NCI-H128 (cell line): Measurements from ENCODE around the gene C1orf87.
A peak's percentile ranks its signal among the peaks of the same experiment; 100 is the strongest.

Experiments used
- DNase-seq: peaks from one replicate; lab custom pipeline; 2025; ENCODE audit not compliant: unreplicated experiment; lab: John Stamatoyannopoulos, UW

The C1orf87 gene

DNA sequence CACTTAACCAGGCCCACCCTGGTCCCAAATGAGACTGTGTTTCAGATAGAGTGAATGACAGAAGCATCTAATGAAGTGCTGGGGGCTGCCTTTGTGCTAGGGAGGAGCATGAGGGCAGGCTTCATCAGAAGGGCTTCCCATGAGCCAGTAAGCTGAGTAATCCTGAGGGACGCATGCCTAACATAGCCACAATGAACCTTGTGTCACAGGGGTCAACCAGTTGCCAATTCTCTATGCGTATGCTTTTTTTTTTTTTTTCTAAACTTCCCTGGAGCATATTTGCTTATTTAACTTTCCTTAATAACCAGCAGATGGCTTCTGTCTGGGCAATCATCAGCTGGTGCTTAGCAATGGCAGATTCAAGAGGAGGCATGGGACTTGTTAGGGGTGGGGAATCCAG, 121.5 kb downstream of the C1orf87 start:
- DNase-seq, result no peak

DNA sequence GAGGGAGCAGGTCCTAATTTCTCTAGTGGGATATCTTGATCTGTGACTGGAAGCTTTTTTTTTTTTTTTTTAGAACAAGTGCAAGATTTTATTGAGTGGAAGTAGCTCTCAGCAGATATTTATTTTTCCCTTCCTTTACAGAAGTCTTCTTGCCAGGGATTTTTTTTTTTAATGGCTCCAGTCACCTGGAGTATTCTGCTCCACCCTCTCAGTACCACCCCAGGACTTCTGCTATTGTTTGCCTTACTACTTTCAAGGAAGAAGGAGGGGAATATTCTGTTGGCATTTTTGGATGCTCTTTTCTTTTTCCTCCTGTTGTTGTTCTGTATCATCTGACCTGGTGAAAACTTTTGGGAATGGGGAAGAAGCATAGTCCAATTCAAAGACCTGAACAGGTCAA, 123.9 kb downstream of the C1orf87 start:
- no peak for DNase-seq

DNA sequence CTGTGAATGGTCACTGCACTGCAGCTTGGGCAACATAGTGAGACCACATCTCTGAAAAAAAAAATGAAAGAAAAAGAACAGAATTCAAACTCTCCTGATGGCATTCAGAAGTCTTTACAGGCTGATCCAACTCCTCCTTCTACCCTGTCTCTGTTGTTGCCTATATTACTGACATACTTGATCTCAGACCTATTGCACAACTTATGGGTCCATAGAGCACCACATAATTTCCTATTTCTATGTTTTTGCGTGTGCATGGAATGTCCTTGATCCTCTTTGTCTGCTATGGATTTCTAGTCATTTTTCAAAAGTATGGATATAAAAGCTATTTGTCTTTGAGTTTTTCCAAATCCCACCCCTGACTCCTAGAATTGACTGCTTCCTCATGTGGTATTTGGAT, 124.6 kb downstream of the C1orf87 start:
- no peak for DNase-seq

DNA sequence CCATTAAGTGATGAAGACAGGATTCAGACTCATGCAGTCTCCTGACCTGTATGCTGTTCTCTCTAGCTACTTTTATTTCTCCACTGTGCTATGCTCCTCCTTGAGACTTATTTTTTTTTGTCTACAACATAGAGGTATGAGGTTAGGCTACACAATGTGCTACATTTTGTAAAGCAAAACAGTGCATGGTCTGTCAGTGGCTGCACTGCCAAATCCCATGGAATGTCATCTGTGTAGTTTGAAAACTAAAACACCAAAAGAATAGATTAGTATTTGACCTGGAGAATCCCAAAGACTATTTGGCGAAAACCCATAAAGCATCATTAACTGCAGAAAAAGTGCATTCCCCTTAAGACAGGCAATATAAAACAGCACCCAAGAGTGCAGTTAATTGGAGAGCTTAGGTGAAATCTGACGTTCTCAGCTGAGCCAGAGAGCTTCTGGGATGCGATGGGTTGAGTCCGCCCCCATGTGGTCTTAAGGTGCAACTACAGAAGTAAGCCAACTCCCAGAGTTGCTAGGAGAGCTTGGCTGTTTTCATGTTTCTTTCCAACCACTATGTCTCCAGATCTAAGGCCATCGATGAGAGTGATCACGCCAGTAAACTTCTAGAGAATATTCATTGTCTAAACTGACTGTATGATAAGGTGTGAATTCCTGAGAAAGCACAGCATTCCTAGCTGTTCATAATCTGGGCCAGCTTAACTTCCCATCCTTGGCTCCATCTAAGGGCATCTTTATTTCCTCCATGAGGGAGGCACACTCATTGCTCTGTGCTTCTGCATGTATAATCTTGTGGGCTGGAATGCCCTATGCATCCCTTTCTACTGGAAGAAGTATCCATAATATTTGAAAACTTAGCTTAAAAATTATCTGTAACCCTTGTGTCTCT, 126.3 kb downstream of the C1orf87 start:
- peak; percentile 30 for DNase-seq

DNA sequence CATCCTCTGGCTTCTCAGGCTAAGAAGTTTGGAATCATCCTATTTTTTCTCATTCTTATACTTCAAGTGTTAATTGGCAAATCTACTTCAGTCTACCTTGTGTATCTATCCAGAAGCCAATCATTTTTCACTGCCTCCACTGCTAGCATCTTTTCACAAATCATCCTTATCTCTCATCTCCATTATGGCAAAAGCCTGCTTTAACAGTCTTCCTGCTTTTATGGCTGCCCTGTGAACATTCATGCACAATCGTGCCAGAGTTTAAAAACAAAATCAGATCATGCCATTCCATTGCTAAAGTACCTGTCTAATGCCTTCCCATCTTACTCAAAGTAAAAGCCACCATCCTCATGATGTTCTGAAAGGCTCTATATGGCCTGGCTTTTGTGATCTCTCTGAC, 127.8 kb downstream of the C1orf87 start:
- DNase-seq, result no peak
